ENCODE data around the gene ARHGEF4.

DNA sequence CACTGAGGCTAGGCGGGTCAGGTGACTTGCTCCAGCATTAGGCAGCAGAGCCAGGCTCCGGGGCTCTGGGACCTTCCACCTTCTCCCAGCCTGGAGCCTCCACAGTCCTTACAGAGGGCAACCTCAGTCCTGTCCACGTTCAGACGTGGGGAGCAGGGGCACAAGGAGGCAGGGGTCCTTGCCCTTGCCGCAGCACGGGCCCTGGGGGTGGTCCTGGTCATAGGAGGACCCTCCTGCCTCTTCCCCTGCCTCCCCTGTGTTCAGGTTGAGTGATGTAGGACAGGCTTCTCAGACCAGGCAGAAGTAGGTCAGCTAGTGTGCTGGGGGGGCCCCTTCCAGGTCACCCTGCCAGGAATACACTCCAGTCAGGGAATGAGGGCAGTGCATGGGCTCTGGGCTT lies 5.4 kb upstream of the ARHGEF4 start:
- TF ChIP-seq CTCF (IDR thresholded peaks at IDR 0.05): no peak
- TF ChIP-seq POLR2A (IDR thresholded peaks at IDR 0.05): no peak

Measured in esophagus squamous epithelium (tissue), 4 donors.